ENCODE measurements around the gene ICOS. TPM values are rescaled to one million over a fixed set of nuclear protein-coding genes. Genes with fewer than 3 reads are reported as not detected.

ICOS gene
- total RNA-seq: not detected in 2 replicates

GRCh38 chr2:203936535-203936934 lies at the start of gene ICOS:
TSS of gene ICOS (plus strand) at chr2:203936763. CDS start at chr2:203936815, 52 bp downstream.

Other genes with a start within 250 kb of the ICOS start
- gene CD28, start 230.1 kb upstream of the ICOS start, total RNA-seq: not detected in 2 replicates
- gene CTLA4, start 69.0 kb upstream of the ICOS start, total RNA-seq: not detected in 2 replicates